HG03558 (cell line): ENCODE results near the gene KRT4.

Source experiments
- ATAC-seq: cut with Tn5 transposase; IDR thresholded peaks from one replicate; pipeline ENCODE4 v1.9.1; 2021; ENCODE audit warnings: moderate number of reproducible peaks; ENCODE audit not compliant: unreplicated experiment; ENCODE audit errors: extremely low read depth

Gene KRT4

GRCh38 chr12:52837413-52837741, 23.5 kb upstream of the KRT4 start:
- ATAC-seq, result no peak

- no peak for ATAC-seq
Observed at GRCh38 chr12:52836491-52837412, 22.8 kb upstream of the KRT4 start.

- no peak for ATAC-seq
Observed at GRCh38 chr12:52836042-52836466, 22.1 kb upstream of the KRT4 start.

GRCh38 chr12:52835271-52836041, 21.5 kb upstream of the KRT4 start:
- ATAC-seq, result no peak

- no peak for ATAC-seq
Observed at GRCh38 chr12:52834727-52835001, 20.7 kb upstream of the KRT4 start.

- ATAC-seq, result no peak
Observed at GRCh38 chr12:52833922-52834726, 20.2 kb upstream of the KRT4 start, which contains the start of gene KRT79. TSS of gene KRT79 (minus strand) at chr12:52834311. CDS start at chr12:52834260, 51 bp downstream.

- ATAC-seq, result no peak
Observed at GRCh38 chr12:52832985-52833905, 19.3 kb upstream of the KRT4 start.

- ATAC-seq, result no peak
Observed at GRCh38 chr12:52832451-52832850, 18.5 kb upstream of the KRT4 start.

- no peak for ATAC-seq
Observed at GRCh38 chr12:52831251-52831650, 17.3 kb upstream of the KRT4 start.

GRCh38 chr12:52829986-52830770, 16.3 kb upstream of the KRT4 start:
- ATAC-seq, result no peak

GRCh38 chr12:52828591-52829021, 14.7 kb upstream of the KRT4 start:
- ATAC-seq, result no peak

- ATAC-seq, result no peak
Observed at GRCh38 chr12:52828156-52828555, 14.2 kb upstream of the KRT4 start.

GRCh38 chr12:52827499-52828090, 13.7 kb upstream of the KRT4 start:
- ATAC-seq, result no peak

- no peak for ATAC-seq
Observed at GRCh38 chr12:52826611-52827498, 12.9 kb upstream of the KRT4 start.

GRCh38 chr12:52825961-52826360, 12.0 kb upstream of the KRT4 start:
- ATAC-seq, result no peak

GRCh38 chr12:52824741-52825410, 11.0 kb upstream of the KRT4 start:
- ATAC-seq, result no peak
